ENCODE results near the gene WFDC12.

GRCh38 chr20:45103072-45103471 lies 21.2 kb downstream of the WFDC12 start:
- TF ChIP-seq CTCF (IDR thresholded peaks at IDR 0.05) (no peak), POLR2A (IDR thresholded peaks at IDR 0.05) (no peak)

Measured in uterus (tissue), 2 donors.